PC-9 (cell line): ENCODE data around the gene HELZ.

ENCODE experiments used
- CTCF ChIP-seq: fragments of 200-600 bp; sonication (generic); conservative IDR thresholded peaks from 2 replicates; pipeline ENCODE4 v1.6.1; 2017; ENCODE audit warnings: mixed run types, antibody characterized with exemption, mild to moderate bottlenecking, moderate library complexity
- EZH2 ChIP-seq: fragments of 200-600 bp; sonication (generic); IDR thresholded peaks from 2 replicates; pipeline ENCODE4 v1.8.0; 2017; ENCODE audit warnings: antibody characterized with exemption, low read depth

- TF ChIP-seq EZH2 (no peak), CTCF (no peak)
Measured at GRCh38 chr17:67160791-67161190, 84.2 kb downstream of the HELZ start.
